NCI-H1092 treated with DMSO at 0.1 percent for 48 hours (cell line): Measurements from ENCODE around the gene POU4F3.

Experiments used
- DNase-seq: peaks from one replicate; lab custom pipeline; 2025; lab: John Stamatoyannopoulos, UW

Gene POU4F3

DNA sequence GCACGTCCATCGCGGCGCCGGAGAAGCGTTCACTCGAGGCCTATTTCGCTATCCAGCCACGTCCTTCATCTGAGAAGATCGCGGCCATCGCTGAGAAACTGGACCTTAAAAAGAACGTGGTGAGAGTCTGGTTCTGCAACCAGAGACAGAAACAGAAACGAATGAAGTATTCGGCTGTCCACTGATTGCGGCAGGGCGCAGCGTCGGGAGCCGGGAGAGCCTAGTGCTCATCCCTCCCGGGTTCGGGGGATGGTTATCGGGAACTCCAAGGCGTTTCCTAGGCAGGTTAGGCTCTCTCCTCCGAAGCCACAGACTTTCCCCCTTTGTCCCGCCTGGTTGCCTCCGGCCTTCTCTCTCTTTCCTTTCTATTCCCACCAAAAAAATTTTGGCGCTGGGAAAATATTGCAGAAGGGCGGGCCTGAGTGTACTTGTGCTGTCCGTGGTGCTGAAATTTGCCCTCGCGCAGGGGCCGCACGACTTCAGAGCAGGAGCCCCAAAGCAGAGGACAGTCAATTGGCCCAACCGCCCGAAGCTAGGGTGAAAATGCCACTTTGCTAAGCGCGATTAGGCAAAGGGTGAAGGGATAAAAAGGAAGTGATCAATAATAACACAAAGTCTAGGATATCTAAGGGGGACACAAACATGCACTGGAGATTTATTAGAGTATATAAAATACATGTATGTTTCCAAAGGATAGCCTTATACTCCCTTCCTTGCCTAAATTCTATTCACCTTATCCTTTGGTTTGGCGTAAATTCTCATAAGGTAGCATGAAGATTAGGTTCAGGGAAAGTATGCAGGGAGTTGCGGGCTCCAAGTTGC lies 1.8 kb downstream of the POU4F3 start:
- no peak for DNase-seq

DNA sequence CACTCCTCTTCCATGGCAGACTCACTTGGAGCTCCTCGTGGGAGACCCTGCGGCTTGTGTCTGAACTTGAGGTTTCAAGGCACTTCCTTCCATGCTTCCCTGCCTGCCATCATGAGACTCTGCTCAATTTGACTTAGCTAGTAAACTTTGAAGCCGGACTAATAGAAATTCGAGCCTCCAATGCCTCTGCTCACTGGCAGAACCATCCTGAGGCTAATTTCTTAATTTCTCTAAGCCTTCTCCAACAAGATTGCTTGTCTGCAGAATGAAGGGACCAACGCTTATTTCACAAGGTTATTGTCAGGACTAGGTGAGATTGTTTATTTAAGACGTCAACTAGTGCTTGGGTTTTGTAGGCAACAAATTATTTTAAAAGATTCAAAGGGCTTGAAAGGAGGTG lies 3.2 kb downstream of the POU4F3 start:
- DNase-seq: no peak

DNA sequence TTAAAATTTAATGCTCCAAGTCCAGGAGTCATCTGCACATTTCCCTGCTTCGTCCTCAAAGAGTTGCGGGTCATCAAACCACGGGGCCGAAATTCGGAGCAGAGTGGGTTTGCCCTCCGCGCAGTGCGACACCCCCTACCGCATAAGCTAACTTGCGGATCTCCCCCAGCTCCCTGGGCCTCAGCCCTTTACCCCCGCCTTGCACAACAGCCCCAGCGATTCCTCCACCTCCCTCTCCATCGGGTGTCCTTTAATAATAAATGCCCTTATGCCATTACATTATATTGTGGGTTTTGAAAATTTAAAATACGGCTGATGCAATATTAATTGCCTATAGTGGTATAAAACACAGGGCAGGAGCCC lies 3.9 kb downstream of the POU4F3 start:
- DNase-seq: no peak

DNA sequence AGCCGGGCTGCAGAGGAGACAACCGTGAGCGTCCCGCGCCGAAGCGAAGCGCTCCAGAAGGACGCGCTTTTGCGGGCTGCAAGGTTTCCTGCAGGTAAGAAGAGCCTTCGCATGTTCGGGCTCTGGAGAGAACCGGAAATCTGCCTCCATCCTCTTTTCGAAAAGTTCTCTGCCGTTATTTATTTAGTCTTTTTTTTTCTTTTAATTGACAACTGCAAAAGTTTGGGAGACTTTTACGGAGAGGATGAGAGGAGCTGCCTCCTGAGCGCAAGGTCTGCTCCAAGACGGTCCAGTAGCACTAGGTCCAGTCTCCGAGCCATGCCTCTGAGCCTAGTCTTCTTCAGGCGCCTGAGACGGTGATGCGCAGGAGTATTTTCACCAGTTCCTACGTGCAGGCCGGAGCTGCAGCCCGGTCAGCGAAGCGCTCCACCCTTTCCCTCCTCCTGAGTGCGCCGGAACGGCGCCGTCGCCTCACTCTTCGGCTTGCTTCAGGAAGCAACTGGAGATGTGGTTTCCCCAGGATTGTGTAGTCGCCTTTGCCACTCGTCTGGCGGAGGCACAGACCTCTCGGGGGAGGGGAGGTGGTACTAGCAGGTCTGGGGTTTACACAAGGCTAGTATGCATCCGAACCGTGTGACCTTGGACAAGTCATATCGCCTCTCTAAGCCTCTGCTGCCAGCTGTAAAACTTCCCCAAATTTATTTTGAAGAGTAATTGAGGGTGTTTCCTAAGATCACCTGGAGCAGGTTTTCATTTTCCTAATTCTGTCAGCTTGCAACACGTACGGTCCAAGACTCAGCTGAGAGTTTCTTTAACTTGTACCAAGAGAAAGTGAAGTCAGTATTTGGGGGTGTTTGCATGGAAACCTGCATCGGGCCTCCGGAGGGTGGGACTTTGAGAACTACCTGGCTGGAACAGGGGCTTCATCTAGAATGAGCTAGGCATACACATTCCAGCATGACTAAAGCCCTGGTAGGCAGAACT lies 4.5 kb downstream of the POU4F3 start:
- no peak for DNase-seq

DNA sequence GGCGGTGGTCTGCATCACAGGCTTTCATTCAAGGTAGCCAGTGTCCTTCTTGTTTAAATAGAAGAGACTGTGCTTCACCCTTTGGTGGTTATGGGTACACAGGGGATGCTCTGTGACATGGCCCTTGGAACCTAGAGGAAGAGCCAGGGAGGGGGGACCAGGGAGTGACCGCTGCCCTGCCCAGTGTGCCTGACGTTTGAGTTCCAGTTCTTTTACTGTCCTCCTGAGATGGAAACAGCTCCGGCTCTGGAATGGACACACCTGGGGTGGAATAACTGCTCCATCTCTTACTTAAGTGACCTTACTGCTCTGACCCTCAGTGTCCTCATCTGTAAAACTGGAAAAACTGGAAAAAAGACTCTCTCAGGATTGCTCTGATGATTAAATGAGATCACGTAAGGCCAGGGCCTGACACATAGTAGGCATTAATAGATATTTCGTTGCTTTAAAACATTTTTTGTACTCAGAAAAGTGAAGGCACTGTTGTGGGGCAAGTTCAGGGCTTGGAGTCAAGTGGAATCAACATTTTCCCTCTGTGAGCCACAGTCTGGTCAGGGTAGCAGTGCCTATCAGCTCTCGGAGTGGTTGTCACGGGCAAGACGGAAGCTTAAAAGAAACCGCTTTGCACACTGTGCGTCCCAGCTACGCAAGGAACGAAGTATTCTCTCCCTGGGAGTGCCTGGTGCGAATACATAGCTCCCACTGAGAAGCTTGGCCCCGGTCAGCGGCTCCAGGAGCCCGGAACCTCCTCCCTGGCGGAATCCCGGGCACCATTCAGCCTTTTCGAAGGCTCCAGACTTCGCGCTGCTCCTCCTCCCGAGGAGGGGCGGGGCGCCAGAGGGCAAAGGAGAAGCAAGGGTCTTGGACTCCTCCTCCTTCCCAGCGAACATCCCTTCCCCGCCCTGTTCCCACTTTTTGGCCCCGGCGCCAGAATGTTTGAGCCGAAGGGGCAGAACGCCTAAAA lies 5.8 kb downstream of the POU4F3 start:
- no peak for DNase-seq

DNA sequence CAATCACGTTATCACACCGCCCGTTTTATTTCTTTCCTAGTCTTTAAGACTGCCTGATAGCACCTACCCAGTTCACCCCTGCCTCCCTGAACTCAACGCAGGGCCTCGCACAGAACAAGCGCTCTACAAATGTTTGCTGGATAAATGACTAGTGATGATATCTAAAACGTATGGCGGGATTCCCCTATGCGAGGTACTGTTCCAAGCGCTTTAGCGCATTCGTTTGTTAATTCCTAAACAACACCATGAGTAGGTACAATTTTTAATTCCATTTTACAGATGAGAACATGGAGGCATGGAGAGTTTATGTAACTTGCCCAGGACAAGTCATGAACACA lies 6.6 kb downstream of the POU4F3 start:
- DNase-seq: no peak

DNA sequence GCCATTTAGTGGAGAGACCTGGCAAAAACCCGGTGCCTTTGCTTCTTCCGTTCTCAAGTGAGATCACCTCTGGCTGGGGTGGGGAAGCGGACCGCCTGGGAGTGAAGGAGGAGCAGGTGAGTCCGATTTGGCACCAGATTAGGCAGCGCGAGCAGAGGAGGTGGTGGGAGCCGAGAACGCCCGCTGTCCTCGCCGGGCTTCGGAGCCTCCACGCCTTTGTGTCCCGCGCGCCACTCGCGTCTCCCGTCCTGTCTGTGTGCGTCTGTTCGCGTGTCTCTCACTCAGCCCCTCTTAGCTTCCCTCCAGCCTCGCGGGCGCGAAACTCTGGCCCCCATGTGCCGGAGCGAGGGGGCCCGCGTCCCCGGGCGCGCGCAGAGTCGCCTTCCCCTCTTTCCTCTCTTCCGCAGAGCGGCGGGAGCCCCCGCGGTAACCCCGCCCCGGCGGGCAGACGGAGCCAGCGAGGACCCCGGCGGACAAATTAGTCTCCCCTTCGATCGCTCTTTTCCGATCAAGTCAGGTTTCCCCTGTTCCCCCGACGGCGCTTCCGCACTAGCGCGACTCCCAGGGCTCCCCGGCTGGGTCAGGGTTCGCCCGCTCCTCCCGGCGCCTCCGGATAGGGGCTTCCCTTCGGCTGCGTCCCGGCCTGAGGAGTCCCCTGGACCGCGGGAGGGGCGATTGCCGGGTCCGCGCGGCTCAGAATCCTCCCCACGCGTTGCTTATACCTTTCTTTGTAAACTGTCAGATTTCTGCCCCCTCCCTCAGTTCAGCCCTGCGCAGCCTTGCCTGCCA lies 7.1 kb downstream of the POU4F3 start:
- DNase-seq: no peak

DNA sequence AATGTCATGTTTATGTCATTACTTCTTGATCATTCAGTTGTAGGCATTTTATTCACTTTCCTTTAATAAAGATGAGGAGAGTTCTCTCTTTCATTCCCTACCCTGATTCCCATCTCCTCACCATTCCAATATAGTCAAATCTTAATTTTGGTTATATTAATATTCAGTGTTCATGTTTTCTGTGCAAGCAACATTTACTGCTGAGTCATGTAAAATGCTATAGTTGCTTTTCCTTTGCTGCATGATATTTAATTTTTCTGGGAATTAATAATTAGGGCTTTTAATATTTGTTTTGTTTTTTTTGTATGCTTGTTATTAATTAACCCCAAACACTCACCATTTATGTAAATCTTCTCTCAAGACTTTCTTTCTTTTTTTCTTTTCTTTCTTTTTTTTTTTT lies 18.5 kb downstream of the POU4F3 start:
- DNase-seq: no peak

DNA sequence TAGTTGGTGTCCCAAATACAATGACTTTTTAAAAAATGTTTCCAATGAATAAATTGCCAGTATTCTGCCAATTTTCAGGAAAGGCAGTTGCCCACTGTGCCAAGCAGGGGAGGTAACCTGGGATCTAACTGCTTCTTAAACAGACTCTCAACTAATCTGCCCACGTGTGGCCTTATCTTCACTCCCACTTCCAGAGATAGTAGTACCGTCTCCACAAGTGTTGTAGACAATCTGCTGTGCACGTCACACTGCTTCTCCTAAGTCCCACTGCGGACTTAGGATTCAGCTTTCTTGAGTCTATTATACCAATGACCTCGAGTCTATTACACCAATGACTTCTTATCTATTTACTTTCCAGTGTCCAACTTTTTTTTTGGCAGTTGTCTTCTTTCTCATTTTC lies 21.2 kb downstream of the POU4F3 start:
- no peak for DNase-seq

DNA sequence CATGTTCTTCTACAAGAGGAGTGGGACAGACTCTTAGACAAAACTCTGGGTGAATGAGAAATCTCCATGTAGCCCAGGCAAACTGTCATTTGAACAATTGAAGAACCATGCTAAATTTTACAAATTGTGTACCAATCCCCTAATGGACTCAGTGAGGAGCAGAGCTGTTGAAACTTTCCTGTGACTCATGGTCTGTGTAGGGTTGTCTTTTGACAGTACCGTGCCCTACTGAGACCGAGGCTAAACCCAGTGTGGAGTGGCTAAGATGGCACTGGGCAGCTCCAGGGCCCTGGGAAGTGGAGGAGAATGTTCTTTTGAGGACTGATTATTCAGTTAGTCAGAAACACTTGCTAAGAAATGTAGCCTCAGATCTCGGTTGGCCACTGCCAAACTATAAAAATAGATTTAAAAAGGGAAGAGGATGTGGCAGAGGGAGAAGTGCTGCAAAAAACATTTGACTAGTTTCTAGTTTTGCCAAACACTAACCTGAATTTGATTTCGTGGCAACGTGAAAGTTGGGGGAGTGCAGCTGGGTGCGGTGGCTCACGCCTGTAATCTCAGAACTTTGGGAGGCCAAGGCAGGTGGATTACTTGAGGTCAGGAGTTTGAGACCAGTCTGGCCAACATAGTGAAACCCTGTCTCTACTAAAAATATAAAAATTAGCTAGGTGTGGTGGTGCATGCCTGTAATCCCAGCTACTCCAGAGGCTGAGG lies 24.7 kb downstream of the POU4F3 start:
- DNase-seq: no peak

DNA sequence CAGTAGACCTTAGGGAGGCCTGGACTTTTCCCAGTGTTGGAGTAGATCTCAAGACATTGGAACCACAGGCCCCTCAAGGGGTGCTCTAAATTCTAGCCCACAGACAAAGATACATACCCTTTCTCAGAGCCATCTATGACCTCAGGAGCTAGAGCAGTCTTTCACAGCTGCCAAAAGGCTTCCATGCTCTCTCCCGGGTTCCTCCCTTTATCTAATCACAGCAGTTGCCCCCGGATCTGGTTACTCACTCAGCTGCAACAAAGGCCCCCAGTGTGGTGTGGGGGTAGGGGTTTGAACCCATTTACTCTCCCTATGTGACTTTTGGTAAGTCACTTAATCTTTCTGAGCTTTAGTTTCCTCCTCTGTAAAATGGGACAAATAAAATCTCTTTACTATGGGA lies 27.0 kb downstream of the POU4F3 start:
- no peak for DNase-seq

DNA sequence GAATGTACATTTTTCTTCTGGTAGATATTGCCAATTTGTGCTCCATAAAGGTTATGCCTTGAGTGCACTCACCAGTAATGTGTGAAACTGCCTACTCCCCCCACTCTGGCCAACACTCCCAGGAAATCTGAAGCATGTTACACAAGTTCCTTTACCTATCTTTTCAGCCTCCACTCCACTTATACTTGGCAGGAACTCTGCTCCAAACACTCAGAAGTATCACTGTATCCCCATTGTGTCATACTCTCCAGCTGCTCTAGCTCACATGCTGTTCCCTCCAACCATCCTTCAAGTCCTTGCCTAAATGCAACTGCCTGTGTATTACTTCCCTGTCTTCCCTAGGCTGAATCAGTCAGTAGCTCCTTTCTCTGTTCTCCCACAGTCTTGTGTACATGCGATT lies 28.3 kb downstream of the POU4F3 start:
- DNase-seq: no peak

DNA sequence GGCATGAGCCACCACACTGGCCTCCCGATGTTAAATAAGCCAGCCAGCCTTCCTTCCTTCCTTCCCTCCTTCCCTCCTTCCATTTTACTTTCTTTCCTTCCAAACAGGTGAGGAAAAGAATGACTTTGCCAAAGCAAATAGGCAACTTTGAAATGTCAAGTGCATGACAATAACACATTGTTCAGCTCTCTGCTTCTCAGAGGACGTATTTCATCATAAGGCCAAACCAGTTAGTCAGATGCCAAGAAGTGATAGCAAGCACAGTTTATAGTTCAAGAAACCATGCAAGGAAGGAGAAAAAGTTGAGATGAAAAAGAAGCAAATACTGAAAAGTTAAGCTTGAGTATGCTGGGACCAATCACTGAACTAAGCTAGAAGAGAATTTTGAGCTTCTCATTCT lies 29.5 kb downstream of the POU4F3 start:
- DNase-seq: no peak

DNA sequence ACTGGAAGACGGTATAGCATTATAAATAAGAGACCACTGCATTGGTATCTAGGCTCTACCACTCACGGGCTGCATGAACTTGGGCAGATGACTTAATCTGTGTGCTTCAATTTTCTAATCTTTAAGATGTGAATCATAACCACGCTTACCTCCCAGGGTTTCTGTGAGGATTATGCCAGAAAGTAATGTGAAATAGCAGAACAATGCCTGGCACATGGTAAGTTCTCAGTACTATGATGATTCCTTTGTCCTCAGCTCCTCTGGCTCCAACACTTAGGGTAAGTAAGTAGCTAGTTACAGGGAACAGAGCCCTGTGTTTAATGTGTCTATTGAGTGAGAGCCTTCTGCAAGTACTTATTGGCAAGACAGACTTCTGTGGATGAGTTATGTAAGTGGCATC lies 31.1 kb downstream of the POU4F3 start:
- DNase-seq: no peak

DNA sequence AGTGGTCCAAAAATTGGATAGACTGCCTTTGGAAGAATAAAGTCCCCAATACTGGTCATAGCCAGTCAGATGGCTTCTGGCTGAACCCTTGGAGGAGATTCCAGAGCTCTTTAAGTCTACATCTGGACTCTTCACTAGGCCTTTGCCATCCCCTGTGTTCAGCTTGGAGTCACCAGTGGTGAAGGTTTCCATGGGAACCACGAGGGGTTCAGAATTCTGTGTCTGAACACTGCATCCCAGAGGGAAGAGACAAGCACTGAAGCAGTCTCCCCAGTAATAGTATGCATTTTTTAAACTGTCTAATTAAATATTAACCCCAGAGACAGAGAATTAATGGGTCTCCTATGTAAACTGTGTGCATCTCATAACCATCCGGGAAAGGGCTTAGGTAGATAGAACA lies 38.2 kb downstream of the POU4F3 start:
- no peak for DNase-seq

DNA sequence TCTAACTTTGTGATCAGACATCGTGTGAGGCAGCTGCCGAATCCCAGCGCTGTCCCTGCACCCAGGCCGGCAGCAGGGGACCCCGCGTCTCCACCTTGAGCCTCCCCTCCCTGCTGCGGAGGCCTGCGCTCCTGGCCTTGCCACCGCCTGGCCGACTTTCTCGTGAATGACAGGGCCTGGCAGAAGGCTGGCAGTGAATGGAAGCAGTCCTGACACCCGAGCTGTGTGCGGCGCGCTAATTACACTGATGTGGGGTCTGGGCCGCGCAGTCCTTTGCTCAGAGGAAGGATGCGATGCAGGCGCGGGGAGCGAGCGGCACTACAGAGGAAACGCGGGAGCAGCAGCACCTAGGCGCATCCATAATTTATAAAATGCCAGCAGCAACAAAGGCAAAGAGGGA lies 40.3 kb downstream of the POU4F3 start:
- no peak for DNase-seq

DNA sequence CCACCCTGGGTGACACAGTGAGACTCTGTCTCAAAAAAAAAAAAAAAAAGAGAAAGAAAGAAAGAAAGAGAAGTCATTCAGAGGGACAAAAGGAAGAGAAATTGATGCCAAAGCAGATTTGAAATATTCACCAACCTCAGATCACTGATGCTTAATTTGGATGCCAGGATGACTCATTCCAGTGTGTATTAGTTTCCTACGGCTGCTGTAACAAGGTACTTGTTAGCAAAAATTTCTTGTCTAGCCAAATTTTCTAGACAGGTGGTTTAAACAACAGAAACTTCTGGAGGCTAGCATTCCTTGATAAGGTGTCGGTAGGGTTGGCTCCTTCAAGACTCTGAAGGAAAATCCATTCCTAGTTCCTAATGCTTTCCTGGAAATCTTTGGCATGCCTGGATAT lies 42.1 kb downstream of the POU4F3 start:
- no peak for DNase-seq

DNA sequence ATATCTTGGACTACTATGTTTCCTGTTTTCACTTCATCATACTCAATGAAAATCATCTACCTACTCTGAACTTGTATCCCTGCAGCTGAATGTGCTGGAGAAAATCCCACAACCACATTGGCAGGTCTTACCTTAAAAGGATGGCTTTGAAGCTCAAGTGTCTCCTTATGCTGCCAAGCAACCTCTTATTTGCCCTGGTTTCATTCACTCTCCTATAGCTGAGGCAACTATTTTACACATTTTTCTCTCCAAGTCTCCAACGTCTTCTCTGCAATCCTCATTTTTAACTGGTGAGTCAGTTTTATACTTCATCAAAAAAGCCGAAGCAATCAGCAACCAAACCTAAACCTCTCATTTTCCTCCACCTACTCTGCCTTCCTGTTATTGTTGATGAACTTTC lies 49.7 kb downstream of the POU4F3 start:
- no peak for DNase-seq

DNA sequence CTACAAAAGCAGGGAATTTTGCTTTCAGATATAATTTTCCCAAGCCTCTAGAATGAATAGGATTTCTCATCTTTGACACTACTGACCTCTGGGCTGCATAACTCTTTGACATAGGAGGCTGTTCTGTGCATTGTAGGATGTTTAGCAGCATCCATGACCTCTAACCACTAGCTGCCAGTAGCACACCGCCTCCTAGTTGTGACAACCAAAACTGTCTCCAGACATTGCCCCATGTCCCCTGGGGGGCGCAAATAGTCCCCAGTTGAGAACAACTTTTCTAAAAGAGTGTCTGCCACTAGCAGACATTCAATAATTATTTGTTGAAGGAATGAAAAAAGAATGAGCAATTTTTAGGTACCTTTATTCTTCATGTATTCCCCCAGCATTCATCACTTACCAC lies 51.8 kb downstream of the POU4F3 start:
- DNase-seq: no peak
